Measurements from ENCODE around the gene KRTAP10-12.

DNA sequence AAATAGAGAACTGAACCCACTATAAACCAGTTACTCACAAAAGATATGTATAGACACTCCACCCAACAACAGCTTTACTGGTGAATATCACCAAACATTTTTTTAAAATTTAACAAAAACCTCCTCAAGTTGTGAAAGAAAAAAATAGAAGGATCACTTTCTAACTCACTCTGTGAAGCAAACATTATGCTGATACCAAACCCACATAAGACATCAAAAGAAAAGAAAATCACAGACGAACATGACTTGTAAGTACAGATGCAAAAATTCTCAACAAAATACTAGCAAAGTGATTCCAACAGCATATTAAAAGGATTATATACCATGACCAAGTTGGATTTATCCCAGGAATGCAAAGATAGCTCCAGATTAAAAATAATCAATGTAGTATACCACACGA, 5.3 kb upstream of the KRTAP10-12 start:
- TF ChIP-seq, protein P1, sequence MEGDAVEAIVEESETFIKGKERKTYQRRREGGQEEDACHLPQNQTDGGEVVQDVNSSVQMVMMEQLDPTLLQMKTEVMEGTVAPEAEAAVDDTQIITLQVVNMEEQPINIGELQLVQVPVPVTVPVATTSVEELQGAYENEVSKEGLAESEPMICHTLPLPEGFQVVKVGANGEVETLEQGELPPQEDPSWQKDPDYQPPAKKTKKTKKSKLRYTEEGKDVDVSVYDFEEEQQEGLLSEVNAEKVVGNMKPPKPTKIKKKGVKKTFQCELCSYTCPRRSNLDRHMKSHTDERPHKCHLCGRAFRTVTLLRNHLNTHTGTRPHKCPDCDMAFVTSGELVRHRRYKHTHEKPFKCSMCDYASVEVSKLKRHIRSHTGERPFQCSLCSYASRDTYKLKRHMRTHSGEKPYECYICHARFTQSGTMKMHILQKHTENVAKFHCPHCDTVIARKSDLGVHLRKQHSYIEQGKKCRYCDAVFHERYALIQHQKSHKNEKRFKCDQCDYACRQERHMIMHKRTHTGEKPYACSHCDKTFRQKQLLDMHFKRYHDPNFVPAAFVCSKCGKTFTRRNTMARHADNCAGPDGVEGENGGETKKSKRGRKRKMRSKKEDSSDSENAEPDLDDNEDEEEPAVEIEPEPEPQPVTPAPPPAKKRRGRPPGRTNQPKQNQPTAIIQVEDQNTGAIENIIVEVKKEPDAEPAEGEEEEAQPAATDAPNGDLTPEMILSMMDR (IDR thresholded peaks at IDR 0.05; ENCODE audit: low read length), result no peak
- no peak for TF ChIP-seq EZH2 (optimal IDR thresholded peaks at IDR 0.05; ENCODE audit: low read depth, low read length)
